GM19043 (cell line): ENCODE data around the gene RNASEH2A.

ENCODE experiments used
- ATAC-seq: cut with Tn5 transposase; IDR thresholded peaks from one replicate; pipeline ENCODE4 v1.9.1; 2021; ENCODE audit warnings: low read depth; ENCODE audit not compliant: unreplicated experiment

The RNASEH2A gene

DNA sequence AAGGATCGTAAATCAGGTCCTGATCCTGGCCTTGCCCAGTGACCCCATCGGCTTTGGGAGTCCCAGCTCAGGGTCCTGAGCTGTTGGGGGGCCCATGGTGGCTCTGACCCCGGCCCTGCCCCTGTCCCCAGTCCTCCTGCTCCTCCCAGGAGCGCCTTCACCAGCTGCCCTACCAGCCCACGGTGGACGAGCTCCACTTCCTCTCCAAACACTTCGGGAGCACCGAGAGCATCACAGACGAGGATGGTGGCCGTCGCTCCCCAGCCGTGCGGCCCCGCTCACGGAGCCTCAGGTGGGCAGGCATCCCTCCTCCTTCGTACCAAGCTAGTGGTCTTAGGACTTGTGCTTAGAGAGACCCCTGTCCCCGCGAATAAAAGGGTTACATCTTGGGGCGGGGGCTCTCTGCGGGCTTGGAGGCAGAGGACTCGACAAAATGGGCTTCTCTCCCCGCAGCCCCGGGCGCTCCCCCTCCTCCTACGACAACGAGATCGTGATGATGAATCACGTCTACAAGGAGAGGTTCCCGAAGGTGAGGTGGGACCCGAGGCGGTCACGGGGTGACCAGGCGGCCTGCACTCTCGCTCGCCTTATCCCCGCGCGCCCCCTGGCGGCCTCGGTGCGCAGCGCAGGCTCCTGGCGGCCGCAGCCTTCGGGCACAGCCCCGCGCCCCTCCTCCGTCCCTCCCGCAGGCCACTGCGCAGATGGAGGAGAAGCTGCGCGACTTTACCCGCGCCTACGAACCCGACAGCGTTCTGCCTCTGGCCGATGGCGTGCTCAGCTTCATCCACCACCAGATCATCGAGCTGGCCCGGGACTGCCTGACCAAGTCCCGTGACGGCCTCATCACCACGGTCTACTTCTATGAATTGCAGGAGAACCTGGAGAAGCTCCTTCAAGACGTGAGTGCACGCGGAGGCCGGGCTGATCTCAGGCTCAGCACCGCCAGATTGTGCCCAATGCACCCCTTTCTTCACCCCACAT lies 41.1 kb downstream of the RNASEH2A start:
- ATAC-seq = no peak

DNA sequence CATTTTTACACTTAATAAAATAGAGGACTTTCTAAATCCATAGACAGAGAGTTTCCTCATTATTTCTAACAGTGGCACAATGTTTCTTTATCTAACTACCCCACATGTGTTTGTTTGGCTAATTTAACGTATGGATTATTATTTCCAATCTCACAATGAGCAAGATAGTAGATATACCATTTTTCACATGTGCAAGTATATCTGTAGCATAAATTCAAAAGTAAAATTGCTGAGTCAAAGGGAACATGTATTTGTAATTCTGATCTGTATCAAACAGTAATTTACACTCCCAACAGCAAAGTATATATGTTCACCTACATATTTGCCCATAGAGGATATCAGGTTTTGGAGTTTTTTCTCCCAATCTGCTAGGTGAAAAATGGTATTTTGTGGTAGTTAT lies 50.3 kb downstream of the RNASEH2A start:
- no peak for ATAC-seq

GRCh38 chr19:12858041-12858928 lies 51.9 kb downstream of the RNASEH2A start:
- no peak for ATAC-seq

DNA sequence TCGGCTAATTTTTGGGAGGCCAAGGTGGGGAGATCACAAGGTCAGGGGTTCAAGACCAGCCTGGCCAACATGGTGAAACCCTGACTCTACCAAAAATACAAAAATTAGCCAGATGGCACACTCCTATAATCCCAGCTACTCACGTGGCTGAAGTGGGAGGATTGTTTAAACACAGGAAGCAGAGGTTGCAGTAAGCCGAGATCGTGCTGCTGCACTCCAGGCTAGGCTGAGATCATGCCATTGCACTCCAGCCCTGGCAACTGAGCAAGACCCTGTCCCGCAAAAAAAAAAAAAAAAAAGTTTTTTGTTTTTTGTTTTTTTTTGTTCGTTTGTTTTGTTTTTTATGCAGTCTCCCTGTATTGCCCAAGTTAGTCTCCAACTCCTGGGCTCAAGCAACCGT lies 53.2 kb downstream of the RNASEH2A start:
- ATAC-seq = no peak
